Measurements from ENCODE around the gene CD27.

Gene CD27

DNA sequence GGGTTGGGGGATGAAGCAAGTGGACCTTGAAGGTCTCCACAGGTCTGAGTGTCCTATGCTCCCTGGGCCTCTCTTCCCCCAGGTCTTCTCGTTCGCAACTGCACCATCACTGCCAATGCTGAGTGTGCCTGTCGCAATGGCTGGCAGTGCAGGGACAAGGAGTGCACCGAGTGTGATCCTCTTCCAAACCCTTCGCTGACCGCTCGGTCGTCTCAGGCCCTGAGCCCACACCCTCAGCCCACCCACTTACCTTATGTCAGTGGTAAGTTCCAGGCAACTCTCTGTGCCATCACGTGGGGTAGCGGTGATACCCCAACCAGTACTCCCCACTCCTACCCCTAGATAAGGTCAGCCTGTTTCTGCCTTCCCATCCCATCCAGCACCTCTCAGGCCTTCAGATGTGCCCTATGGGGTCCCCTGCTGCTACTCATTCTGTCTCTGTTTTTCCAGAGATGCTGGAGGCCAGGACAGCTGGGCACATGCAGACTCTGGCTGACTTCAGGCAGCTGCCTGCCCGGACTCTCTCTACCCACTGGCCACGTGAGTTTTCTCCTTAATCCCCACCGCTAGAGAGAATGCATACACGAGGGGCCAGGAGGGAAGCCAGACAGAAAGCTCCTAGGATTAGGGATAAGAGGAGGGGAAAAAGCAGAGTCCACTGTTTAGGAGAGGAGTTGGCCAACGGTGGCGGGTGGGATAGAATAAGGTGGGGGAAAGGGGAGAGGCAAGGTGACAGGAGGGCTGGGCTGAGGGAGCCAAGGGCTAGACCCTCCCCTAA is 5.5 kb downstream of the CD27 start:
- H3K4me3 Mint-ChIP-seq: peak overlapping the region; percentile 86 to 92 (median 90)
- TF ChIP-seq, protein P1, sequence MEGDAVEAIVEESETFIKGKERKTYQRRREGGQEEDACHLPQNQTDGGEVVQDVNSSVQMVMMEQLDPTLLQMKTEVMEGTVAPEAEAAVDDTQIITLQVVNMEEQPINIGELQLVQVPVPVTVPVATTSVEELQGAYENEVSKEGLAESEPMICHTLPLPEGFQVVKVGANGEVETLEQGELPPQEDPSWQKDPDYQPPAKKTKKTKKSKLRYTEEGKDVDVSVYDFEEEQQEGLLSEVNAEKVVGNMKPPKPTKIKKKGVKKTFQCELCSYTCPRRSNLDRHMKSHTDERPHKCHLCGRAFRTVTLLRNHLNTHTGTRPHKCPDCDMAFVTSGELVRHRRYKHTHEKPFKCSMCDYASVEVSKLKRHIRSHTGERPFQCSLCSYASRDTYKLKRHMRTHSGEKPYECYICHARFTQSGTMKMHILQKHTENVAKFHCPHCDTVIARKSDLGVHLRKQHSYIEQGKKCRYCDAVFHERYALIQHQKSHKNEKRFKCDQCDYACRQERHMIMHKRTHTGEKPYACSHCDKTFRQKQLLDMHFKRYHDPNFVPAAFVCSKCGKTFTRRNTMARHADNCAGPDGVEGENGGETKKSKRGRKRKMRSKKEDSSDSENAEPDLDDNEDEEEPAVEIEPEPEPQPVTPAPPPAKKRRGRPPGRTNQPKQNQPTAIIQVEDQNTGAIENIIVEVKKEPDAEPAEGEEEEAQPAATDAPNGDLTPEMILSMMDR (IDR thresholded peaks at IDR 0.05; ENCODE audit: unreplicated experiment in 3 of 3): no peak
- H3K9me3 Mint-ChIP-seq: no peaks in the 10 kb centered on the region
- H3K27ac Mint-ChIP-seq: peak overlapping the region; percentile 98 to 99 (median 98)
- H3K27me3 Mint-ChIP-seq (ENCODE audit: low read depth): no peaks in the 10 kb centered on the region
- peaks cover 32% of the 10 kb centered on the region for H3K4me1 Mint-ChIP-seq
- no peaks in the 10 kb centered on the region for H3K36me3 Mint-ChIP-seq (ENCODE audit: low read depth)

GRCh38 chr12:6450869-6451347 is 6.2 kb downstream of the CD27 start:
- Mint-ChIP-seq H3K36me3 (ENCODE audit: low read depth) (no peaks in the 10 kb centered on the region), H3K9me3 (no peaks in the 10 kb centered on the region), H3K27me3 (ENCODE audit: low read depth) (no peaks in the 10 kb centered on the region), H3K4me3 (peak overlapping the region; percentile 86 to 92 (median 90)), H3K4me1 (peaks cover 32% of the 10 kb centered on the region), H3K27ac (peak overlapping the region; percentile 98 to 99 (median 98))
- TF ChIP-seq, protein P1 (IDR thresholded peaks at IDR 0.05; ENCODE audit: unreplicated experiment in 3 of 3): no peak

DNA sequence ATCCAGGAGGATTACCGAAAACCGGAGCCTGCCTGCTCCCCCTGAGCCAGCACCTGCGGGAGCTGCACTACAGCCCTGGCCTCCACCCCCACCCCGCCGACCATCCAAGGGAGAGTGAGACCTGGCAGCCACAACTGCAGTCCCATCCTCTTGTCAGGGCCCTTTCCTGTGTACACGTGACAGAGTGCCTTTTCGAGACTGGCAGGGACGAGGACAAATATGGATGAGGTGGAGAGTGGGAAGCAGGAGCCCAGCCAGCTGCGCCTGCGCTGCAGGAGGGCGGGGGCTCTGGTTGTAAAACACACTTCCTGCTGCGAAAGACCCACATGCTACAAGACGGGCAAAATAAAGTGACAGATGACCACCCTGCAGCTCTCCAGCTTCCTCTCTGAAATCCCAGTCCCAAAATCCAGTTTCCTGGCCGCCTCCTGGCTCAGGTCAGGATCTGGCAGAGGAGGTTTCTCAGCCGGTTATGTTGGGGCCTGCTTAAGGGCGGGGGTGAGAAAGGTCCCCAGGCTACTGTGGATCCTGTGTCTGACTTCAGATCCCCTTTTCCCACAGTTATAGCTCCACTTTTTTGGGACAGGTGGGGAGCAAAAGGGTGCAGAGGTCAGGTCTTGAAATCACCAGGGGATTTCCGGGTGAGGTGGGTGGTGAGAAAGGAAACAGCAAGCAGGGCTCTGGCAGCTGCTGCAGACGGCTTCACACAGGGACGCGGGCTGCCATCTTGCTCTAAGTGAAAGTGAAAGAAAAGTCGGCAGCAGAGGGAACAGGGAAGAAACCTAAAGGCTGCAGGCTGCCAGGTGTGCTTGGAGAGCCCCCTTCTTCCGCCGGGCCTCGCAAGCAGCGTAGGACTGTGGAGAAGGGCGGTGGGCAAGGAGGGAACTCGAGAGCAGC is 6.8 kb downstream of the CD27 start, which contains the start of gene TAPBPL:
Gene TAPBPL, plus strand, starts transcription at position 695 of the 897 bp plus-strand sequence. CDS start 207 bp downstream, outside the sequence.
- Mint-ChIP-seq H3K36me3 (ENCODE audit: low read depth) (no peaks in the 10 kb centered on the region), H3K4me1 (peaks cover 32% of the 10 kb centered on the region), H3K4me3 (peak within 1 kb of the TSS; percentile 86 to 92 (median 90)), H3K9me3 (no peaks in the 10 kb centered on the region), H3K27ac (peak within 1 kb of the TSS; percentile 98 to 99 (median 98)), H3K27me3 (ENCODE audit: low read depth) (no peaks in the 10 kb centered on the region)
- TF ChIP-seq, protein P1 (IDR thresholded peaks at IDR 0.05; ENCODE audit: unreplicated experiment in 3 of 3): no peak

DNA sequence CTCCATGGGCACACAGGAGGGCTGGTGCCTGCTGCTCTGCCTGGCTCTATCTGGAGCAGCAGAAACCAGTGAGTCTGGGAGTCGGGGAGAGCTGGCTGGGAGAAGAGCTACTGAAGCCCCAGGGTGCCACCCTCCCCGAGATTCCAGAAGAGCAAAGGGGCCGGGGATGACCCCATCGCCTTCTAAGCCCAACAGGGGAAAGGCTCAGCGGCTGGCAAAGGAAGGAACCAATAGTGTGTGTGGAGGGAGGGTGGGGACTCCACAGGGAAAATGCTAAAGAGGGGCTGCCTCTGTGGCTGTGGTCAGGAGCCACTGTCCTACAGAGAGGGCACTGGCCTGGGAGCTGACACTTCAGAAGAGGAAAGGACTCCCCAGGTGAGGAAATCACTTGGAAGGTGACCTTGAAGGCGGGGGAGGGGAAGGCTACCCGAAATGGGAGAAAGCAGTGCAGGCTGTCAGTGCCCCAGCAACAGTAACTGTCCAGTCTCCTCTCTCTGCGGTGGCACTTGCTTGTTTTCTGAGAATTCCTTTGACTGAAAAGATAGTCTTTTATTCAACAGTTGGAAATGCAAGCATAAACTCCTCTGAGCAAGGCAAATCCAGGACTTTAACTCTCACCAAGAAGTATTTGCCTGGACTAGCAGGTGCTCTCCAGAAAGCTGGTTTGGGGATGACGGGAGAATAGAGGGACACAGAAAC is 7.6 kb downstream of the CD27 start:
- Mint-ChIP-seq H3K36me3 (ENCODE audit: low read depth) (peaks cover 5% of the 10 kb centered on the region), H3K4me1 (peaks cover 32% of the 10 kb centered on the region), H3K4me3 (peak overlapping the region; percentile 86 to 92 (median 90)), H3K27ac (peak overlapping the region; percentile 98 to 99 (median 98)), H3K9me3 (no peaks in the 10 kb centered on the region), H3K27me3 (ENCODE audit: low read depth) (no peaks in the 10 kb centered on the region)
- TF ChIP-seq, protein P1 (IDR thresholded peaks at IDR 0.05; ENCODE audit: unreplicated experiment in 3 of 3): no peak

- Mint-ChIP-seq H3K27ac (peak overlapping the region; percentile 98 to 99 (median 98)), H3K27me3 (ENCODE audit: low read depth) (no peaks in the 10 kb centered on the region), H3K4me1 (peaks cover 32% of the 10 kb centered on the region), H3K9me3 (no peaks in the 10 kb centered on the region), H3K4me3 (peak overlapping the region; percentile 40 to 92 (median 90)), H3K36me3 (ENCODE audit: low read depth) (peaks cover 6% of the 10 kb centered on the region)
- TF ChIP-seq, protein P1 (IDR thresholded peaks at IDR 0.05; ENCODE audit: unreplicated experiment in 3 of 3): no peak
These were observed 8.3 kb downstream of the CD27 start for GRCh38 chr12:6452944-6453630.

Measured in nephron (organoid).